K562 (cell line): Measurements from ENCODE around the gene PCBP4. TPM values are rescaled to one million over a fixed set of nuclear protein-coding genes. Genes with fewer than 3 reads are reported as not detected.

Source experiments
- CHAMP1 ChIP-seq: fragments of 450-650 bp; IDR thresholded peaks from 2 replicates; pipeline ENCODE4 v1.6.1; 2016; ENCODE audit warnings: mild to moderate bottlenecking
- CREB3 ChIP-seq: fragments of 450-650 bp; conservative IDR thresholded peaks from 2 replicates; pipeline ENCODE4 v1.6.1; 2016; ENCODE audit warnings: missing genetic modification characterization, low read depth, mild to moderate bottlenecking, missing compliant biosample characterization, moderate library complexity
- DIDO1 ChIP-seq: fragments of 450-650 bp; IDR thresholded peaks from 2 replicates; pipeline ENCODE4 v1.6.1; 2016; ENCODE audit warnings: low read depth, missing biosample characterization, missing genetic modification characterization
- EWSR1 ChIP-seq: fragments of 450-650 bp; IDR thresholded peaks from 2 replicates; pipeline ENCODE4 v1.6.1; 2018; ENCODE audit warnings: borderline replicate concordance, mild to moderate bottlenecking, low read depth, moderate library complexity; ENCODE audit not compliant: partially characterized antibody
- FOXJ3 ChIP-seq: sonication (generic); formaldehyde crosslinking; IDR thresholded peaks from 2 replicates; pipeline ENCODE4 v1.4.0; 2020; ENCODE audit warnings: mild to moderate bottlenecking, missing genetic modification reagents
- HDAC6 ChIP-seq: IDR thresholded peaks from 2 replicates; pipeline ENCODE4 v1.6.1; 2012; ENCODE audit warnings: low read depth, mild to moderate bottlenecking, control low read depth, inconsistent platforms, low read length, moderate library complexity
- RB1 ChIP-seq: fragments of 450-650 bp; IDR thresholded peaks from 2 replicates; pipeline ENCODE4 v1.6.1; 2017; ENCODE audit warnings: low read depth, mild to moderate bottlenecking
- SAP30 ChIP-seq: fragments of 200-600 bp; sonication (generic); IDR thresholded peaks from 2 replicates; pipeline ENCODE4 v1.6.1; 2012; ENCODE audit warnings: borderline replicate concordance, low read depth, mild to moderate bottlenecking, moderate library complexity, low read length, control low read depth, inconsistent platforms; ENCODE audit not compliant: insufficient read depth, poor library complexity, severe bottlenecking
- SMARCA4 ChIP-seq: fragments of 450-650 bp; IDR thresholded peaks from 2 replicates; pipeline ENCODE4 v1.6.1; 2016
- SP1 ChIP-seq: sonication (generic); formaldehyde crosslinking; IDR thresholded peaks from 2 replicates; pipeline ENCODE4 v1.8.1; 2022; ENCODE audit warnings: mild to moderate bottlenecking, missing genetic modification reagents
- TCF7L2 ChIP-seq: fragments of 150-350 bp; IDR thresholded peaks from 2 replicates; pipeline ENCODE4 v1.6.1; 2016; ENCODE audit warnings: low read depth, mild to moderate bottlenecking, low read length, moderate library complexity
- polyA plus RNA-seq, 8 experiments: library from polyadenylated mRNA; depleted of rRNA in 4 of 8; stranded (reverse) in 5 of 8; unstranded in 3 of 8; fragments of >200 nt; fragmentation: Nextera tagmentation in 2 of 8; fragmentation: Illumina TruSeq in 1 of 8; extraction: Ambion mirVana in 2 of 8; extraction: Trizol in 1 of 8; gene quantifications; 2 replicates each; pipeline versions ENCODE4 v1.2.1 to v1.2.3, GENCODE V29; 2011 to 2014; ENCODE audit warnings: inconsistent platforms in 1 of 8, missing spikeins in 1 of 8
- total RNA-seq, 7 experiments: library from RNA; depleted of rRNA in 6 of 7; stranded (reverse); fragments of >200 nt in 6 of 7; fragmentation: Illumina TruSeq in 2 of 7; extraction: Trizol in 2 of 7; gene quantifications; 2 replicates each; pipeline versions ENCODE4 v1.2.1 to v1.2.3, GENCODE V29; 2011 to 2021; ENCODE audit warnings: low replicate concordance in 1 of 7
- TF ChIP-seq, protein P1 (sequence below): sonication (generic); formaldehyde crosslinking; IDR thresholded peaks from 2 replicates; pipeline ENCODE4 v1.8.0; 2022; ENCODE audit warnings: missing genetic modification reagents, mild to moderate bottlenecking, borderline replicate concordance
- TF ChIP-seq, protein P2 (sequence below): IDR thresholded peaks from 2 replicates; pipeline ENCODE4 v1.6.1; 2012; ENCODE audit warnings: low read depth, low read length, improper control_type of control experiment, borderline replicate concordance
- TF ChIP-seq, protein P3 (sequence below): fragments of 250-450 bp; sonication (Bioruptor Pico); IDR thresholded peaks from 2 replicates; pipeline ENCODE4 v1.5.1; 2021; ENCODE audit warnings: mild to moderate bottlenecking
- TF ChIP-seq, protein P4 (sequence below): fragments of 250-450 bp; sonication (Bioruptor Pico); IDR thresholded peaks from 2 replicates; pipeline ENCODE4 v1.4.0; 2020; ENCODE audit warnings: borderline replicate concordance

PCBP4 gene
- total and polyA plus RNA-seq, 9 of the 15 experiments (the other 6 are each of a cell fraction or from before 2014, with no cell fraction given): 0.06 to 5.8 (median 2.6) TPM

GRCh38 chr3:51995346-51996163 lies 28.3 kb upstream of the PCBP4 start, which contains the start of gene RPL29 (continued):
- no peak for TF ChIP-seq SAP30
- 0 out of 2 replicates have a peak, but pooled peaks have one; percentile 13 for TF ChIP-seq CHAMP1
- peak; percentile 95 for TF ChIP-seq SP1 (CRISPR knock-in tag)
- TF ChIP-seq TCF7L2: no peak
- no peak for TF ChIP-seq HDAC6
- TF ChIP-seq, protein P1, sequence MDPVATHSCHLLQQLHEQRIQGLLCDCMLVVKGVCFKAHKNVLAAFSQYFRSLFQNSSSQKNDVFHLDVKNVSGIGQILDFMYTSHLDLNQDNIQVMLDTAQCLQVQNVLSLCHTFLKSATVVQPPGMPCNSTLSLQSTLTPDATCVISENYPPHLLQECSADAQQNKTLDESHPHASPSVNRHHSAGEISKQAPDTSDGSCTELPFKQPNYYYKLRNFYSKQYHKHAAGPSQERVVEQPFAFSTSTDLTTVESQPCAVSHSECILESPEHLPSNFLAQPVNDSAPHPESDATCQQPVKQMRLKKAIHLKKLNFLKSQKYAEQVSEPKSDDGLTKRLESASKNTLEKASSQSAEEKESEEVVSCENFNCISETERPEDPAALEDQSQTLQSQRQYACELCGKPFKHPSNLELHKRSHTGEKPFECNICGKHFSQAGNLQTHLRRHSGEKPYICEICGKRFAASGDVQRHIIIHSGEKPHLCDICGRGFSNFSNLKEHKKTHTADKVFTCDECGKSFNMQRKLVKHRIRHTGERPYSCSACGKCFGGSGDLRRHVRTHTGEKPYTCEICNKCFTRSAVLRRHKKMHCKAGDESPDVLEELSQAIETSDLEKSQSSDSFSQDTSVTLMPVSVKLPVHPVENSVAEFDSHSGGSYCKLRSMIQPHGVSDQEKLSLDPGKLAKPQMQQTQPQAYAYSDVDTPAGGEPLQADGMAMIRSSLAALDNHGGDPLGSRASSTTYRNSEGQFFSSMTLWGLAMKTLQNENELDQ (CRISPR knock-in tag): no peak
- no peak for TF ChIP-seq FOXJ3 (CRISPR knock-in tag)
- TF ChIP-seq, protein P2, sequence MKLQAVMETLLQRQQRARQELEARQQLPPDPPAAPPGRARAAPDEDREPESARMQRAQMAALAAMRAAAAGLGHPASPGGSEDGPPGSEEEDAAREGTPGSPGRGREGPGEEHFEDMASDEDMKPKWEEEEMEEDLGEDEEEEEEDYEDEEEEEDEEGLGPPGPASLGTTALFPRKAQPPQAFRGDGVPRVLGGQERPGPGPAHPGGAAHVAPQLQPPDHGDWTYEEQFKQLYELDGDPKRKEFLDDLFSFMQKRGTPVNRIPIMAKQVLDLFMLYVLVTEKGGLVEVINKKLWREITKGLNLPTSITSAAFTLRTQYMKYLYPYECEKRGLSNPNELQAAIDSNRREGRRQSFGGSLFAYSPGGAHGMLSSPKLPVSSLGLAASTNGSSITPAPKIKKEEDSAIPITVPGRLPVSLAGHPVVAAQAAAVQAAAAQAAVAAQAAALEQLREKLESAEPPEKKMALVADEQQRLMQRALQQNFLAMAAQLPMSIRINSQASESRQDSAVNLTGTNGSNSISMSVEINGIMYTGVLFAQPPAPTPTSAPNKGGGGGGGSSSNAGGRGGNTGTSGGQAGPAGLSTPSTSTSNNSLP: no peak
- TF ChIP-seq, protein P3, sequence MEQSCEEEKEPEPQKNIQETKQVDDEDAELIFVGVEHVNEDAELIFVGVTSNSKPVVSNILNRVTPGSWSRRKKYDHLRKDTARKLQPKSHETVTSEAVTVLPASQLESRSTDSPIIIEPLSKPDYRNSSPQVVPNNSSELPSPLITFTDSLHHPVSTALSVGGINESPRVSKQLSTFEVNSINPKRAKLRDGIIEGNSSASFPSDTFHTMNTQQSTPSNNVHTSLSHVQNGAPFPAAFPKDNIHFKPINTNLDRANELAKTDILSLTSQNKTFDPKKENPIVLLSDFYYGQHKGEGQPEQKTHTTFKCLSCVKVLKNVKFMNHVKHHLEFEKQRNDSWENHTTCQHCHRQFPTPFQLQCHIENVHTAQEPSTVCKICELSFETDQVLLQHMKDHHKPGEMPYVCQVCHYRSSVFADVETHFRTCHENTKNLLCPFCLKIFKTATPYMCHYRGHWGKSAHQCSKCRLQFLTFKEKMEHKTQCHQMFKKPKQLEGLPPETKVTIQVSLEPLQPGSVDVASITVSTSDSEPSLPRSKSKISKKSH: no peak
- TF ChIP-seq, protein P4, sequence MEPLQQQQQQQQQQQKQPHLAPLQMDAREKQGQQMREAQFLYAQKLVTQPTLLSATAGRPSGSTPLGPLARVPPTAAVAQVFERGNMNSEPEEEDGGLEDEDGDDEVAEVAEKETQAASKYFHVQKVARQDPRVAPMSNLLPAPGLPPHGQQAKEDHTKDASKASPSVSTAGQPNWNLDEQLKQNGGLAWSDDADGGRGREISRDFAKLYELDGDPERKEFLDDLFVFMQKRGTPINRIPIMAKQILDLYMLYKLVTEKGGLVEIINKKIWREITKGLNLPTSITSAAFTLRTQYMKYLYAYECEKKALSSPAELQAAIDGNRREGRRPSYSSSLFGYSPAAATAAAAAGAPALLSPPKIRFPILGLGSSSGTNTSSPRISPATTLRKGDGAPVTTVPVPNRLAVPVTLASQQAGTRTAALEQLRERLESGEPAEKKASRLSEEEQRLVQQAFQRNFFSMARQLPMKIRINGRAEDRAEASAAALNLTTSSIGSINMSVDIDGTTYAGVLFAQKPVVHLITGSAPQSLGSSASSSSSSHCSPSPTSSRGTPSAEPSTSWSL (CRISPR knock-in tag): no peak
- TF ChIP-seq RB1: peak; percentile 91
- TF ChIP-seq DIDO1 (tag): peak; percentile 89
- TF ChIP-seq SMARCA4: no peak
- TF ChIP-seq EWSR1: no peak
- TF ChIP-seq CREB3 (tag): no peak
